Measurements from ENCODE around the gene ADAMTSL2.

DNA sequence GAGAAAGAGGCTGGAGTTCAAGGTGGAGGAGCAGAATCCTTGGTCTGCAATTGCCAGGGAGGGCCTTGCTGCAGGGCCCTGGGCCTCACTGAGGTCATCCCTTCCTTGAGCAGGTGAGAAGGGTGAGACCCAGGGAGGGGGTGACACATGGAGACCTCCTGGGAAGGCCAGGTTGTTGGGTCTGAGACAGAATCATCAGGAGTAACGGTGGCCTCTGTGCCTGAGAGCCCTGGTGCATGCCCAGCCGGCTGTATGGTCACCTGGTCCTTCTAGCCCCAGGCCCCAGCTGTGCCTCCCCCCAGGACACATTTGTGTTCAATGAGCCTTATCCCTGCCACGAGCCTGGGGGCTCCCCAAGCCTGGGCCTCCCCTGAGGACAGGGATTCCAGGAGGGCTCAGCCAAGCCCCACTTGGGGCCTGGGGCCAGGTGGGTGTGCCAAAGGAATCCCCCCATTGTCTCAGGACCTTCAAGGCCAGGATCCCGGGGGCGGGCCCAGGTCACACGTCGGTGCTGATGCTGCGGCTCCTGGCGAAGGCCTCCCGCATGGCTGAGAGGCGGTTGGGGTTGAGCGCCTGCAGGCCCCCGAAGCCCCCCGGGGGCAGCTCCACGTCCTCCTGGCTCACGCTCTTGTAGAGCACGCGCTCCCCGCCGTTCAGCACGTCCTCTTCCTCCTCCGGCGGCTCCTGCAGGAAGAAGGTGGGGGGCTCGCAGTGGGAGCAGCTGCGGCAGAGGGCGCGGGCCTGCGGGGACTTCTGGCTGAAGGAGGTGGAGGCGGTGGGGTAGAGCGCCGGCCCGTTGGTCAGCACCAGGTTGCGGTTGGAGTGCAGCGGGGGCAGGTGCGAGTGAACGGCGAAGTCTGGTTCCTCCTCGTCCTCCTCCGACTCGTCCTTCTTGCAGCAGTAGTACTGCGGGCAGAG is 44.3 kb downstream of the ADAMTSL2 start:
- TF ChIP-seq E2F4 (CRISPR knock-in tag; IDR thresholded peaks at IDR 0.05; ENCODE audit: borderline replicate concordance, low read depth) (no peak), MXD4 (CRISPR knock-in tag; IDR thresholded peaks at IDR 0.05; ENCODE audit: borderline replicate concordance) (no peak), ELF4 (CRISPR knock-in tag; IDR thresholded peaks at IDR 0.05; ENCODE audit: low read depth) (no peak), KAT7 (CRISPR knock-in tag; IDR thresholded peaks at IDR 0.05; ENCODE audit: borderline replicate concordance) (no peak), NR1H2 (CRISPR knock-in tag; IDR thresholded peaks at IDR 0.05) (no peak), ZMAT4 (CRISPR knock-in tag; IDR thresholded peaks at IDR 0.05) (no peak), HMGA2 (CRISPR knock-in tag; IDR thresholded peaks at IDR 0.05) (no peak), SOX15 (CRISPR knock-in tag; IDR thresholded peaks at IDR 0.05) (no peak), NFE2L1 (CRISPR knock-in tag; IDR thresholded peaks at IDR 0.05) (no peak), HMGXB4 (CRISPR knock-in tag; IDR thresholded peaks at IDR 0.05) (no peak)
- TF ChIP-seq, protein P1, sequence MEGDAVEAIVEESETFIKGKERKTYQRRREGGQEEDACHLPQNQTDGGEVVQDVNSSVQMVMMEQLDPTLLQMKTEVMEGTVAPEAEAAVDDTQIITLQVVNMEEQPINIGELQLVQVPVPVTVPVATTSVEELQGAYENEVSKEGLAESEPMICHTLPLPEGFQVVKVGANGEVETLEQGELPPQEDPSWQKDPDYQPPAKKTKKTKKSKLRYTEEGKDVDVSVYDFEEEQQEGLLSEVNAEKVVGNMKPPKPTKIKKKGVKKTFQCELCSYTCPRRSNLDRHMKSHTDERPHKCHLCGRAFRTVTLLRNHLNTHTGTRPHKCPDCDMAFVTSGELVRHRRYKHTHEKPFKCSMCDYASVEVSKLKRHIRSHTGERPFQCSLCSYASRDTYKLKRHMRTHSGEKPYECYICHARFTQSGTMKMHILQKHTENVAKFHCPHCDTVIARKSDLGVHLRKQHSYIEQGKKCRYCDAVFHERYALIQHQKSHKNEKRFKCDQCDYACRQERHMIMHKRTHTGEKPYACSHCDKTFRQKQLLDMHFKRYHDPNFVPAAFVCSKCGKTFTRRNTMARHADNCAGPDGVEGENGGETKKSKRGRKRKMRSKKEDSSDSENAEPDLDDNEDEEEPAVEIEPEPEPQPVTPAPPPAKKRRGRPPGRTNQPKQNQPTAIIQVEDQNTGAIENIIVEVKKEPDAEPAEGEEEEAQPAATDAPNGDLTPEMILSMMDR (IDR thresholded peaks at IDR 0.05) = no peak
- TF ChIP-seq, protein P2, sequence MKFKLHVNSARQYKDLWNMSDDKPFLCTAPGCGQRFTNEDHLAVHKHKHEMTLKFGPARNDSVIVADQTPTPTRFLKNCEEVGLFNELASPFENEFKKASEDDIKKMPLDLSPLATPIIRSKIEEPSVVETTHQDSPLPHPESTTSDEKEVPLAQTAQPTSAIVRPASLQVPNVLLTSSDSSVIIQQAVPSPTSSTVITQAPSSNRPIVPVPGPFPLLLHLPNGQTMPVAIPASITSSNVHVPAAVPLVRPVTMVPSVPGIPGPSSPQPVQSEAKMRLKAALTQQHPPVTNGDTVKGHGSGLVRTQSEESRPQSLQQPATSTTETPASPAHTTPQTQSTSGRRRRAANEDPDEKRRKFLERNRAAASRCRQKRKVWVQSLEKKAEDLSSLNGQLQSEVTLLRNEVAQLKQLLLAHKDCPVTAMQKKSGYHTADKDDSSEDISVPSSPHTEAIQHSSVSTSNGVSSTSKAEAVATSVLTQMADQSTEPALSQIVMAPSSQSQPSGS (CRISPR knock-in tag; IDR thresholded peaks at IDR 0.05; ENCODE audit: borderline replicate concordance, low read depth) = no peak
- TF ChIP-seq, protein P3, sequence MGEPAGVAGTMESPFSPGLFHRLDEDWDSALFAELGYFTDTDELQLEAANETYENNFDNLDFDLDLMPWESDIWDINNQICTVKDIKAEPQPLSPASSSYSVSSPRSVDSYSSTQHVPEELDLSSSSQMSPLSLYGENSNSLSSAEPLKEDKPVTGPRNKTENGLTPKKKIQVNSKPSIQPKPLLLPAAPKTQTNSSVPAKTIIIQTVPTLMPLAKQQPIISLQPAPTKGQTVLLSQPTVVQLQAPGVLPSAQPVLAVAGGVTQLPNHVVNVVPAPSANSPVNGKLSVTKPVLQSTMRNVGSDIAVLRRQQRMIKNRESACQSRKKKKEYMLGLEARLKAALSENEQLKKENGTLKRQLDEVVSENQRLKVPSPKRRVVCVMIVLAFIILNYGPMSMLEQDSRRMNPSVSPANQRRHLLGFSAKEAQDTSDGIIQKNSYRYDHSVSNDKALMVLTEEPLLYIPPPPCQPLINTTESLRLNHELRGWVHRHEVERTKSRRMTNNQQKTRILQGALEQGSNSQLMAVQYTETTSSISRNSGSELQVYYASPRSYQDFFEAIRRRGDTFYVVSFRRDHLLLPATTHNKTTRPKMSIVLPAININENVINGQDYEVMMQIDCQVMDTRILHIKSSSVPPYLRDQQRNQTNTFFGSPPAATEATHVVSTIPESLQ (CRISPR knock-in tag; IDR thresholded peaks at IDR 0.05) = no peak
- TF ChIP-seq, protein P4, sequence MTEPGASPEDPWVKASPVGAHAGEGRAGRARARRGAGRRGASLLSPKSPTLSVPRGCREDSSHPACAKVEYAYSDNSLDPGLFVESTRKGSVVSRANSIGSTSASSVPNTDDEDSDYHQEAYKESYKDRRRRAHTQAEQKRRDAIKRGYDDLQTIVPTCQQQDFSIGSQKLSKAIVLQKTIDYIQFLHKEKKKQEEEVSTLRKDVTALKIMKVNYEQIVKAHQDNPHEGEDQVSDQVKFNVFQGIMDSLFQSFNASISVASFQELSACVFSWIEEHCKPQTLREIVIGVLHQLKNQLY (CRISPR knock-in tag; IDR thresholded peaks at IDR 0.05) = no peak
